HEK293 (cell line): ENCODE measurements around the gene UBALD1.

Experiments
- BCL11B ChIP-seq: fragments of 450-650 bp; formaldehyde crosslinking; IDR thresholded peaks from 2 replicates; pipeline ENCODE4 v1.5.1; 2016; ENCODE audit warnings: low read depth, missing biosample characterization, missing genetic modification characterization
- GLIS2 ChIP-seq: fragments of 450-650 bp; formaldehyde crosslinking; IDR thresholded peaks from 2 replicates; pipeline ENCODE4 v1.5.1; 2016; ENCODE audit warnings: missing biosample characterization, missing genetic modification characterization
- INSM2 ChIP-seq: fragments of 450-650 bp; formaldehyde crosslinking; IDR thresholded peaks from 2 replicates; pipeline ENCODE4 v1.5.1; 2016; ENCODE audit warnings: missing biosample characterization, missing genetic modification characterization
- MYNN ChIP-seq: fragments of 450-650 bp; formaldehyde crosslinking; IDR thresholded peaks from 2 replicates; pipeline ENCODE4 v1.5.1; 2016; ENCODE audit warnings: missing biosample characterization, missing genetic modification characterization, borderline replicate concordance
- PBX3 ChIP-seq: sonication (generic); formaldehyde crosslinking; IDR thresholded peaks from 2 replicates; pipeline ENCODE4 v1.8.1; 2022; ENCODE audit warnings: mild to moderate bottlenecking, moderate library complexity, missing genetic modification reagents
- REPIN1 ChIP-seq: fragments of 450-650 bp; formaldehyde crosslinking; IDR thresholded peaks from 2 replicates; pipeline ENCODE4 v1.5.1; 2017; ENCODE audit warnings: missing biosample characterization, missing genetic modification characterization, low read depth
- YY2 ChIP-seq: fragments of 450-650 bp; formaldehyde crosslinking; IDR thresholded peaks from 2 replicates; pipeline ENCODE4 v1.5.1; 2016; ENCODE audit warnings: missing biosample characterization, missing genetic modification characterization
- ZFP3 ChIP-seq: fragments of 450-650 bp; formaldehyde crosslinking; IDR thresholded peaks from 2 replicates; pipeline ENCODE4 v1.5.1; 2016; ENCODE audit warnings: low read depth, missing biosample characterization, missing genetic modification characterization
- ZFP69B ChIP-seq: fragments of 450-650 bp; formaldehyde crosslinking; IDR thresholded peaks from 2 replicates; pipeline ENCODE4 v1.5.1; 2016; ENCODE audit warnings: missing biosample characterization, missing genetic modification characterization
- ZNF133 ChIP-seq: fragments of 450-650 bp; formaldehyde crosslinking; IDR thresholded peaks from 2 replicates; pipeline ENCODE4 v1.5.1; 2016; ENCODE audit warnings: missing biosample characterization, missing genetic modification characterization
- ZNF16 ChIP-seq: fragments of 450-650 bp; formaldehyde crosslinking; IDR thresholded peaks from 2 replicates; pipeline ENCODE4 v1.5.1; 2016; ENCODE audit warnings: low read depth, missing biosample characterization, missing genetic modification characterization
- ZNF169 ChIP-seq: fragments of 450-650 bp; formaldehyde crosslinking; IDR thresholded peaks from 2 replicates; pipeline ENCODE4 v1.5.1; 2016; ENCODE audit warnings: missing biosample characterization, missing genetic modification characterization
- ZNF174 ChIP-seq: fragments of 450-650 bp; formaldehyde crosslinking; IDR thresholded peaks from 2 replicates; pipeline ENCODE4 v1.5.0; 2017; ENCODE audit warnings: missing biosample characterization, mild to moderate bottlenecking, missing genetic modification characterization
- ZNF184 ChIP-seq: fragments of 450-650 bp; IDR thresholded peaks from 2 replicates; pipeline ENCODE4 v1.5.1; 2018; ENCODE audit warnings: missing biosample characterization, mild to moderate bottlenecking, missing genetic modification characterization
- ZNF19 ChIP-seq: fragments of 450-650 bp; formaldehyde crosslinking; IDR thresholded peaks from 2 replicates; pipeline ENCODE4; 2016; ENCODE audit warnings: missing biosample characterization, missing genetic modification characterization, low read depth
- ZNF24 ChIP-seq: fragments of 450-650 bp; formaldehyde crosslinking; IDR thresholded peaks from 2 replicates; pipeline ENCODE4 v1.5.1; 2016; ENCODE audit warnings: missing biosample characterization, missing genetic modification characterization
- ZNF26 ChIP-seq: fragments of 450-650 bp; formaldehyde crosslinking; IDR thresholded peaks from 2 replicates; pipeline ENCODE4 v1.5.1; 2016; ENCODE audit warnings: missing biosample characterization, missing genetic modification characterization
- ZNF449 ChIP-seq: fragments of 450-650 bp; formaldehyde crosslinking; IDR thresholded peaks from 2 replicates; pipeline ENCODE4 v1.5.1; 2017; ENCODE audit warnings: missing biosample characterization, mild to moderate bottlenecking, missing genetic modification characterization, moderate library complexity
- ZNF488 ChIP-seq: fragments of 450-650 bp; formaldehyde crosslinking; IDR thresholded peaks from 2 replicates; pipeline ENCODE4 v1.5.1; 2016; ENCODE audit warnings: missing biosample characterization, missing genetic modification characterization
- ZNF513 ChIP-seq: fragments of 450-650 bp; IDR thresholded peaks from 2 replicates; pipeline ENCODE4 v1.5.1; 2018; ENCODE audit warnings: missing biosample characterization, missing genetic modification characterization
- ZNF518A ChIP-seq: fragments of 450-650 bp; formaldehyde crosslinking; conservative IDR thresholded peaks from 2 replicates; pipeline ENCODE4 v1.5.1; 2016; ENCODE audit warnings: low read depth, missing biosample characterization, missing genetic modification characterization
- ZNF571 ChIP-seq: fragments of 450-650 bp; formaldehyde crosslinking; IDR thresholded peaks from 2 replicates; pipeline ENCODE4 v1.5.0; 2017; ENCODE audit warnings: missing biosample characterization, missing genetic modification characterization
- ZNF596 ChIP-seq: fragments of 450-650 bp; IDR thresholded peaks from 2 replicates; pipeline ENCODE4 v1.5.0; 2018; ENCODE audit warnings: missing biosample characterization, mild to moderate bottlenecking, missing genetic modification characterization, moderate library complexity
- ZNF626 ChIP-seq: fragments of 450-650 bp; sonication (Bioruptor Pico); formaldehyde crosslinking; IDR thresholded peaks from 2 replicates; pipeline ENCODE4 v1.5.1; 2018; ENCODE audit warnings: missing biosample characterization, missing genetic modification characterization, inconsistent platforms
- ZNF670 ChIP-seq: fragments of 450-650 bp; formaldehyde crosslinking; IDR thresholded peaks from 2 replicates; pipeline ENCODE4 v1.5.1; 2016; ENCODE audit warnings: missing biosample characterization, missing genetic modification characterization, low read depth
- ZXDB ChIP-seq: fragments of 450-650 bp; formaldehyde crosslinking; IDR thresholded peaks from 2 replicates; pipeline ENCODE4 v1.5.1; 2016; ENCODE audit warnings: missing biosample characterization, missing genetic modification characterization

Gene UBALD1

GRCh38 chr16:4616047-4616811 is 1.5 kb upstream of the UBALD1 start (continued):
- TF ChIP-seq ZNF518A (tag by site-specific recombination) (no peak), GLIS2 (tag by site-specific recombination) (peak; percentile 35; the same call in 1 of the 2 replicates), ZNF169 (tag by site-specific recombination) (no peak), ZNF449 (tag by site-specific recombination) (no peak), MYNN (tag by site-specific recombination) (no peak), ZXDB (tag by site-specific recombination) (peak; percentile 75), ZNF488 (tag by site-specific recombination) (no peak), BCL11B (tag by site-specific recombination) (peak; percentile 58; the same call in 1 of the 2 replicates), PBX3 (no peak), ZNF513 (tag by site-specific recombination) (no peak), ZFP3 (tag by site-specific recombination) (no peak), ZNF184 (tag by site-specific recombination) (no peak), ZNF571 (tag by site-specific recombination) (no peak), REPIN1 (tag by site-specific recombination) (no peak), ZFP69B (tag by site-specific recombination) (0 out of 2 replicates have a peak, but pooled peaks have one; percentile 22), ZNF626 (tag by site-specific recombination) (no peak), ZNF26 (tag by site-specific recombination) (no peak), ZNF596 (no peak), INSM2 (0 out of 2 replicates have a peak, but pooled peaks have one; percentile 30), ZNF670 (tag by site-specific recombination) (no peak), ZNF16 (no peak), ZNF174 (tag by site-specific recombination) (no peak), ZNF133 (no peak), YY2 (tag by site-specific recombination) (no peak), ZNF19 (no peak), ZNF24 (0 out of 2 replicates have a peak, but pooled peaks have one; percentile 56)
